HepG2 (cell line): ENCODE measurements around the gene OGFR. TPM values are rescaled to one million over a fixed set of nuclear protein-coding genes. Genes with fewer than 3 reads are reported as not detected.

ENCODE experiments used
- ATAD3A ChIP-seq: sonication (generic); formaldehyde crosslinking; IDR thresholded peaks from 2 replicates; pipeline ENCODE4 v1.4.0; 2020; ENCODE audit warnings: missing genetic modification reagents
- CBX5 ChIP-seq: sonication (generic); formaldehyde crosslinking; IDR thresholded peaks from 2 replicates; pipeline ENCODE4 v1.4.0; 2020; ENCODE audit warnings: missing genetic modification reagents, borderline replicate concordance
- HHEX ChIP-seq: IDR thresholded peaks from 2 replicates; pipeline ENCODE4 v1.6.1; 2016; ENCODE audit warnings: control low read depth
- KLF12 ChIP-seq: sonication (generic); formaldehyde crosslinking; IDR thresholded peaks from 2 replicates; pipeline ENCODE4 v1.4.0; 2020; ENCODE audit warnings: missing genetic modification reagents, borderline replicate concordance
- NFRKB ChIP-seq: fragments of 450-650 bp; IDR thresholded peaks from 2 replicates; pipeline ENCODE4 v1.6.1; 2017
- ONECUT2 ChIP-seq: sonication (generic); formaldehyde crosslinking; IDR thresholded peaks from 2 replicates; pipeline ENCODE4 v1.4.0; 2020; ENCODE audit warnings: missing genetic modification reagents
- RFX1 ChIP-seq: fragments of 450-650 bp; IDR thresholded peaks from 2 replicates; pipeline ENCODE4 v1.6.1; 2017
- TAF15 ChIP-seq: fragments of 200-400 bp; formaldehyde crosslinking; IDR thresholded peaks from one replicate; pipeline ENCODE4 v1.6.1; 2018; ENCODE audit warnings: mild to moderate bottlenecking, low read depth, low read length; ENCODE audit not compliant: poor library complexity, severe bottlenecking
- ZBTB38 ChIP-seq: sonication (generic); formaldehyde crosslinking; IDR thresholded peaks from 2 replicates; pipeline ENCODE4 v1.5.1; 2020; ENCODE audit warnings: mild to moderate bottlenecking, missing genetic modification reagents
- ZEB1 ChIP-seq: IDR thresholded peaks from 2 replicates; pipeline ENCODE4 v1.6.1; 2012; ENCODE audit warnings: mild to moderate bottlenecking, low read depth, inconsistent platforms; ENCODE audit not compliant: insufficient replicate concordance
- ZNF234 ChIP-seq: sonication (generic); formaldehyde crosslinking; conservative IDR thresholded peaks from 2 replicates; pipeline ENCODE4 v1.5.1; 2020; ENCODE audit warnings: mild to moderate bottlenecking, missing genetic modification reagents
- ZNF235 ChIP-seq: sonication (generic); formaldehyde crosslinking; IDR thresholded peaks from 2 replicates; pipeline ENCODE4 v1.8.1; 2023; ENCODE audit warnings: mild to moderate bottlenecking, missing genetic modification reagents, borderline replicate concordance
- ZNF251 ChIP-seq: sonication (generic); formaldehyde crosslinking; IDR thresholded peaks from 2 replicates; pipeline ENCODE4 v1.9.0; 2021; ENCODE audit warnings: mild to moderate bottlenecking, missing genetic modification reagents
- ZNF709 ChIP-seq: sonication (generic); formaldehyde crosslinking; IDR thresholded peaks from 2 replicates; pipeline ENCODE4 v1.5.0; 2020; ENCODE audit warnings: mild to moderate bottlenecking, missing genetic modification reagents
- ZNF878 ChIP-seq: sonication (generic); formaldehyde crosslinking; IDR thresholded peaks from 2 replicates; pipeline ENCODE4 v1.8.1; 2023; ENCODE audit warnings: mild to moderate bottlenecking, missing genetic modification reagents, moderate library complexity
- polyA plus RNA-seq, 8 experiments: library from polyadenylated mRNA; depleted of rRNA in 3 of 8; stranded (reverse) in 7 of 8; unstranded in 1 of 8; fragments of >200 nt; fragmentation: Illumina TruSeq in 4 of 8; extraction: Trizol in 4 of 8; gene quantifications; 2 replicates each; pipeline versions ENCODE4 v1.2.1 to v1.2.3, GENCODE V29; 2011 to 2016; ENCODE audit warnings: low read depth in 4 of 8, missing spikeins in 1 of 8, mixed read lengths in 1 of 8; ENCODE audit not compliant: insufficient read depth in 1 of 8
- total RNA-seq, 5 experiments: library from RNA; depleted of rRNA; stranded (reverse); fragments of >200 nt; fragmentation: Illumina TruSeq; extraction: Trizol; gene quantifications; 2 replicates each; pipeline ENCODE4 v1.2.3, GENCODE V29; 2016; ENCODE audit warnings: low read depth in 1 of 5
- TF ChIP-seq, protein P1 (sequence below): sonication (generic); formaldehyde crosslinking; IDR thresholded peaks from 2 replicates; pipeline ENCODE4 v1.5.0; 2020; ENCODE audit warnings: missing genetic modification reagents
- TF ChIP-seq, protein P2 (sequence below): sonication (generic); formaldehyde crosslinking; IDR thresholded peaks from one replicate; pipeline ENCODE4 v1.5.1; 2020; ENCODE audit warnings: mild to moderate bottlenecking, missing genetic modification reagents; ENCODE audit errors: not compliant biosample characterization
- TF ChIP-seq, protein P3 (sequence below): sonication (generic); formaldehyde crosslinking; IDR thresholded peaks from 2 replicates; pipeline ENCODE4 v1.4.0; 2020; ENCODE audit warnings: mild to moderate bottlenecking, low read depth, missing genetic modification reagents
- TF ChIP-seq, protein P4 (sequence below): sonication (generic); formaldehyde crosslinking; IDR thresholded peaks from 2 replicates; pipeline ENCODE4 v1.5.0; 2020; ENCODE audit warnings: missing genetic modification reagents

OGFR gene
- total and polyA plus RNA-seq, 2 of the 13 experiments (the other 11 are each of a cell fraction or from before 2014, with no cell fraction given), result 47.7 to 81.8 TPM

DNA sequence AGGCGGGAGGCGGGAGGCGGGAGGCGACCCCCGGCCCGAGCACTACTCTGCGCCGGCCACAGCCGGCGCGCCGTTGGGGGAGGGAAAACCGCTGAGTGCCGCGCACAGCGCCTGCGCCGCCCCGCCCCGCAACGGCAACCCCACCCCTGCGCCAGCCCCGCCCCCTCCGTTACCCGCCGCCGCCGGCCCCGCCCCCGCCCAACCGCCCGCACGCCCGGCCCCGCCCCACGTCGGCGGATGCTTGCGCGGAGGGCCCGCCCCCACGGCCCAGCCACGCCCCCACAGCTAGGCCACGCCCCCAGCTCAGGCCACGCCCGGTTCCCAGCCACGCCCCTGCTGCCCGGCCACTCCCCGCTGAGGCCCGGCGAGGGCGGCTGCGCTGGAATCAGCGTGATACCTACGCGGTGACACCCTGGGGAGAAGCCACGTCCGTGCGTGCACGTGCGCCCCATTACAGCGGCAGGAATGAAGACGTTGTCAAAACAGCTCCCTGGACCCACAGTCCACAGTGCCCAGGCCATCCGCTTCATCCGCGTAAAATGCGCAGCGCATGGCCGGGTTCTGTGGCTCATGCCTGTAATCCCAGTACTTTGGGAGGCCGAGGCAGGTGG, 57.2 kb downstream of the OGFR start, which contains the start of gene TCFL5 (continued):
- TF ChIP-seq, protein P1, sequence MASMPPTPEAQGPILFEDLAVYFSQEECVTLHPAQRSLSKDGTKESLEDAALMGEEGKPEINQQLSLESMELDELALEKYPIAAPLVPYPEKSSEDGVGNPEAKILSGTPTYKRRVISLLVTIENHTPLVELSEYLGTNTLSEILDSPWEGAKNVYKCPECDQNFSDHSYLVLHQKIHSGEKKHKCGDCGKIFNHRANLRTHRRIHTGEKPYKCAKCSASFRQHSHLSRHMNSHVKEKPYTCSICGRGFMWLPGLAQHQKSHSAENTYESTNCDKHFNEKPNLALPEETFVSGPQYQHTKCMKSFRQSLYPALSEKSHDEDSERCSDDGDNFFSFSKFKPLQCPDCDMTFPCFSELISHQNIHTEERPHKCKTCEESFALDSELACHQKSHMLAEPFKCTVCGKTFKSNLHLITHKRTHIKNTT, result 0 out of 2 replicates have a peak, but pooled peaks have one; percentile 68
- peak; percentile 89 for TF ChIP-seq KLF12 (CRISPR knock-in tag)
- 0 out of 2 replicates have a peak, but pooled peaks have one; percentile 22 for TF ChIP-seq HHEX (CRISPR knock-in tag)
- no peak for TF ChIP-seq RFX1
- peak; percentile 88; the same call in 1 of the 2 replicates for TF ChIP-seq ATAD3A
- no peak for TF ChIP-seq ZNF878
- TF ChIP-seq ZEB1, result no peak
- 0 out of 2 replicates have a peak, but pooled peaks have one; percentile 52 for TF ChIP-seq ZNF251
- TF ChIP-seq TAF15, result no peak
- peak; percentile 98 for TF ChIP-seq ZBTB38 (CRISPR knock-in tag)
- TF ChIP-seq, protein P2, sequence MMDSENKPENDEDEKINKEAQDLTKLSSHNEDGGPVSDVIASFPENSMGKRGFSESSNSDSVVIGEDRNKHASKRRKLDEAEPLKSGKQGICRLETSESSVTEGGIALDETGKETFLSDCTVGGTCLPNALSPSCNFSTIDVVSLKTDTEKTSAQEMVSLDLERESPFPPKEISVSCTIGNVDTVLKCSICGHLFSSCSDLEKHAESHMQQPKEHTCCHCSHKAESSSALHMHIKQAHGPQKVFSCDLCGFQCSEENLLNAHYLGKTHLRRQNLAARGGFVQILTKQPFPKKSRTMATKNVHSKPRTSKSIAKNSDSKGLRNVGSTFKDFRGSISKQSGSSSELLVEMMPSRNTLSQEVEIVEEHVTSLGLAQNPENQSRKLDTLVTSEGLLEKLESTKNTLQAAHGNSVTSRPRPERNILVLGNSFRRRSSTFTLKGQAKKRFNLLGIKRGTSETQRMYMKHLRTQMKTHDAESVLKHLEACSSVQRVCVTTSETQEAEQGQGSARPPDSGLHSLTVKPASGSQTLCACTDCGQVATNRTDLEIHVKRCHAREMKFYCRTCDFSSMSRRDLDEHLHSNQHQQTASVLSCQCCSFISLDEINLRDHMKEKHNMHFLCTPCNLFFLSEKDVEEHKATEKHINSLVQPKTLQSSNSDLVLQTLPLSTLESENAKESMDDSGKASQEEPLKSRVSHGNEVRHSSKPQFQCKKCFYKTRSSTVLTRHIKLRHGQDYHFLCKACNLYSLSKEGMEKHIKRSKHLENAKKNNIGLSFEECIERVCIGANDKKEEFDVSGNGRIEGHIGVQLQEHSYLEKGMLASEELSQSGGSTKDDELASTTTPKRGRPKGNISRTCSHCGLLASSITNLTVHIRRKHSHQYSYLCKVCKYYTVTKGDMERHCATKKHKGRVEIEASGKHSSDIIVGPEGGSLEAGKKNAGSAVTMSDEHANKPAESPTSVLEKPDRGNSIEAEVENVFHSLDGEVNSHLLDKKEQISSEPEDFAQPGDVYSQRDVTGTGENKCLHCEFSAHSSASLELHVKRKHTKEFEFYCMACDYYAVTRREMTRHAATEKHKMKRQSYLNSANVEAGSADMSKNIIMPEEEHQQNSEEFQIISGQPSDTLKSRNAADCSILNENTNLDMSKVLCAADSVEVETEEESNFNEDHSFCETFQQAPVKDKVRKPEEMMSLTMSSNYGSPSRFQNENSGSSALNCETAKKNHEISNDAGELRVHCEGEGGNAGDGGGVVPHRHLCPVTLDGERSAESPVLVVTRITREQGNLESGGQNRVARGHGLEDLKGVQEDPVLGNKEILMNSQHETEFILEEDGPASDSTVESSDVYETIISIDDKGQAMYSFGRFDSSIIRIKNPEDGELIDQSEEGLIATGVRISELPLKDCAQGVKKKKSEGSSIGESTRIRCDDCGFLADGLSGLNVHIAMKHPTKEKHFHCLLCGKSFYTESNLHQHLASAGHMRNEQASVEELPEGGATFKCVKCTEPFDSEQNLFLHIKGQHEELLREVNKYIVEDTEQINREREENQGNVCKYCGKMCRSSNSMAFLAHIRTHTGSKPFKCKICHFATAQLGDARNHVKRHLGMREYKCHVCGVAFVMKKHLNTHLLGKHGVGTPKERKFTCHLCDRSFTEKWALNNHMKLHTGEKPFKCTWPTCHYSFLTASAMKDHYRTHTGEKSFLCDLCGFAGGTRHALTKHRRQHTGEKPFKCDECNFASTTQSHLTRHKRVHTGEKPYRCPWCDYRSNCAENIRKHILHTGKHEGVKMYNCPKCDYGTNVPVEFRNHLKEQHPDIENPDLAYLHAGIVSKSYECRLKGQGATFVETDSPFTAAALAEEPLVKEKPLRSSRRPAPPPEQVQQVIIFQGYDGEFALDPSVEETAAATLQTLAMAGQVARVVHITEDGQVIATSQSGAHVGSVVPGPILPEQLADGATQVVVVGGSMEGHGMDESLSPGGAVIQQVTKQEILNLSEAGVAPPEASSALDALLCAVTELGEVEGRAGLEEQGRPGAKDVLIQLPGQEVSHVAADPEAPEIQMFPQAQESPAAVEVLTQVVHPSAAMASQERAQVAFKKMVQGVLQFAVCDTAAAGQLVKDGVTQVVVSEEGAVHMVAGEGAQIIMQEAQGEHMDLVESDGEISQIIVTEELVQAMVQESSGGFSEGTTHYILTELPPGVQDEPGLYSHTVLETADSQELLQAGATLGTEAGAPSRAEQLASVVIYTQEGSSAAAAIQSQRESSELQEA (CRISPR knock-in tag), result peak; percentile 98
- TF ChIP-seq ONECUT2 (CRISPR knock-in tag), result peak; percentile 55; the same call in 1 of the 2 replicates
- no peak for TF ChIP-seq ZNF234
- TF ChIP-seq, protein P3, sequence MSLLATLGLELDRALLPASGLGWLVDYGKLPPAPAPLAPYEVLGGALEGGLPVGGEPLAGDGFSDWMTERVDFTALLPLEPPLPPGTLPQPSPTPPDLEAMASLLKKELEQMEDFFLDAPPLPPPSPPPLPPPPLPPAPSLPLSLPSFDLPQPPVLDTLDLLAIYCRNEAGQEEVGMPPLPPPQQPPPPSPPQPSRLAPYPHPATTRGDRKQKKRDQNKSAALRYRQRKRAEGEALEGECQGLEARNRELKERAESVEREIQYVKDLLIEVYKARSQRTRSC (CRISPR knock-in tag), result peak; percentile 91; the same call in 1 of the 2 replicates
- peak; percentile 96 for TF ChIP-seq CBX5
- TF ChIP-seq NFRKB, result no peak
- TF ChIP-seq, protein P4, sequence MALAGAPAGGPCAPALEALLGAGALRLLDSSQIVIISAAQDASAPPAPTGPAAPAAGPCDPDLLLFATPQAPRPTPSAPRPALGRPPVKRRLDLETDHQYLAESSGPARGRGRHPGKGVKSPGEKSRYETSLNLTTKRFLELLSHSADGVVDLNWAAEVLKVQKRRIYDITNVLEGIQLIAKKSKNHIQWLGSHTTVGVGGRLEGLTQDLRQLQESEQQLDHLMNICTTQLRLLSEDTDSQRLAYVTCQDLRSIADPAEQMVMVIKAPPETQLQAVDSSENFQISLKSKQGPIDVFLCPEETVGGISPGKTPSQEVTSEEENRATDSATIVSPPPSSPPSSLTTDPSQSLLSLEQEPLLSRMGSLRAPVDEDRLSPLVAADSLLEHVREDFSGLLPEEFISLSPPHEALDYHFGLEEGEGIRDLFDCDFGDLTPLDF (CRISPR knock-in tag), result peak; percentile 76; the same call in 1 of the 2 replicates
- peak; percentile 24; the same call in 1 of the 2 replicates for TF ChIP-seq ZNF235 (CRISPR knock-in tag)
- TF ChIP-seq ZNF709 (CRISPR knock-in tag), result peak; percentile 86; the same call in 1 of the 2 replicates
